Frontal cortex (tissue), 4 donors: ENCODE measurements around the gene FRAT1. TPM values are rescaled to one million over a fixed set of nuclear protein-coding genes. Genes with fewer than 3 reads are reported as not detected.
"Not testable (repeated sequence)": the region's sequence is repeated elsewhere in the genome, so short reads cannot be mapped to it uniquely, and the experiment has no call there.

Experiments used
- DNase-seq, 2 donors: peaks; one replicate each; pipeline ENCODE4 v3.0.0; 2012; ENCODE audit warnings: low spot score in 2 of 2
- FAIRE-seq: peaks from 2 replicates; lab custom pipeline; 2012; peaks lifted over from hg19 to GRCh38; lab: Jason Lieb, UNC
- total RNA-seq: library from RNA; depleted of rRNA; stranded (reverse); fragments of >200 nt; gene quantifications from one replicate; pipeline ENCODE4 v1.2.3, GENCODE V29; 2014
- donor health status: control.
- donor health status: control.
- donor health status: control.

The FRAT1 gene, protein sequence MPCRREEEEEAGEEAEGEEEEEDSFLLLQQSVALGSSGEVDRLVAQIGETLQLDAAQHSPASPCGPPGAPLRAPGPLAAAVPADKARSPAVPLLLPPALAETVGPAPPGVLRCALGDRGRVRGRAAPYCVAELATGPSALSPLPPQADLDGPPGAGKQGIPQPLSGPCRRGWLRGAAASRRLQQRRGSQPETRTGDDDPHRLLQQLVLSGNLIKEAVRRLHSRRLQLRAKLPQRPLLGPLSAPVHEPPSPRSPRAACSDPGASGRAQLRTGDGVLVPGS
- total RNA-seq: 4.9 TPM

DNA sequence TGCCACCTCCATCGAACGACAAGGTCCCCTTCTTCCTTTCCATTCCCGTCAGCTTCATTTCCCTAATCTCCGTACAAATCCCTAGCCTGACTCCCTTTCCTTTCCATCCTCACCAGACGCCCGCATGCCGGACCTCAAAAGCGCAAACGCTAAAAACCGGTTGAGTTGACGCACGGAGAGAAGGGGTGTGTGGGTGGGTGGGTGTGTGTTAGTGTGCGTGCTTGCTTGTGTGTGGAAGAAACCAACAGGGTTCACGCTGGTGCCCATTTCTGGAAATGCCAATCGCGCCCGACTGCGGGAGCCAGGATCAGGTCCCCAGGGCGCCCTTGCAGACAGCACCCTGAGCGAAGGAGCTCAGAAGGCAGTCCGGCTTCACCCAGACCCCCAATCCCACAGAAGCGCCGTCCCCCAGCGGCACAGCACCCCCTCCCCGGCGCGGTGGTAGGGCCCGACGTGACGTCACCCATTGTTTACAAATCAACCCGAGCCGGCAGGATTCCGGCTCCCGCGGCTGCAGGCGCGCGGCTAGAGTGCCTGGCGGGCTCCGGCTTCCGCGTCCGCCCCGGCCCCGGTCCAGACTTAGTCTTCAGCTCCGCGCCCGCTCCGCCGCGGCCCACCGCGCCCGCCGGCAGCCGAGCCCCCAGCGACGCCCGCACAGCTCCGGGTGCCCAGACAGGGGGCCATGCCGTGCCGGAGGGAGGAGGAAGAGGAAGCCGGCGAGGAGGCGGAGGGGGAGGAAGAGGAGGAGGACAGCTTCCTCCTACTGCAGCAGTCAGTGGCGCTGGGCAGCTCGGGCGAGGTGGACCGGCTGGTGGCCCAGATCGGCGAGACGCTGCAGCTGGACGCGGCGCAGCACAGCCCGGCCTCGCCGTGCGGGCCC lies at the start of gene FRAT1:
Gene FRAT1 (plus strand): TSS at position 500 of the 880 bp plus-strand sequence. CDS start 183 bp downstream, at position 683.
- FAIRE-seq (no peak), DNase-seq (peak; percentile 77 to 78)

DNA sequence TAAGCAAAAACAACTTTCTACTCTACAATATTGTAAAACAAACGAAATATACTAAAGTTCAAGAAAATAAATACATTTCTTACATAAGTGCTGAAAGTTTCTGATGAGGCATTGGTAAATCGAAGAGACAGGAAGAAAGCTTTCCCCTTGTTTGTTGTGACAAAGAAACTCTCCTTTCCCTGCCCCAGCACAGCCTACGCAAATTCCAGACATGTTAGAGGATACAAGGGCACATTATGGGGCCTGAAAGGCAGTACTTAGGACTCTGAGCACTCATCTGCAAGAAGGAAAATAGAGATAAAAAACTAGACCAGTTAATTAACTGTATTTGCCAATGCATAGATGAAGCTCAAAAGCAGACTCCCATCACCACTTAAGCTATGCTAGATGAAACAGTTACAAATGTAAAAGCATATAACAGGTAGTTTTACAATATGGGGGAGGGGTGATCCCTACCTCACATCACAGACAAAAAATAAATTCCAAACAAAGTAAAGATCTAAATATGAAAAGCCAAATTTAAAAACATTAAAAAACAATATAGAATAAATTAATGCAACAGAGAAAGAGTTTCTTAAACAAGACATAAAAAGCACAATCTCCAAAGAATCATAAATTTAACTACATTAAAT lies 48.4 kb upstream of the FRAT1 start:
- DNase-seq: no peak
- FAIRE-seq: no peak

DNA sequence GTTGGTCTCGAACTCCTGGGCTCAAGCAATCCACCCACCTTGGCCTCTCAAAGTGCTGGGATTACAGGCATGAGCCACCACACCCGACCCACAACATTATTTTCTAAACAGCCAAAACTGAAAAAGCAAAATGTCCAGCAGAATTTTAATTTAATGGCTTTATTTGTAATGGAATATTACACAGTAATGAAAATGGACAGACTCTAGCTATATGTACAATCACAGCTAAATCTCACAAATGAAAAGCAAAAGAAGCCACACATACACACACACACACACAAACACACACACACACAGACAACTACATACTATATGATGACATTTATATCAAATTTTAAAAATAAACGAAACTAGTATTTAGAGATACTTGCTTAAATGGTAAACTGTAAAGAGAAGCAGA lies 45.4 kb upstream of the FRAT1 start:
- no peak for FAIRE-seq
- DNase-seq: no peak

DNA sequence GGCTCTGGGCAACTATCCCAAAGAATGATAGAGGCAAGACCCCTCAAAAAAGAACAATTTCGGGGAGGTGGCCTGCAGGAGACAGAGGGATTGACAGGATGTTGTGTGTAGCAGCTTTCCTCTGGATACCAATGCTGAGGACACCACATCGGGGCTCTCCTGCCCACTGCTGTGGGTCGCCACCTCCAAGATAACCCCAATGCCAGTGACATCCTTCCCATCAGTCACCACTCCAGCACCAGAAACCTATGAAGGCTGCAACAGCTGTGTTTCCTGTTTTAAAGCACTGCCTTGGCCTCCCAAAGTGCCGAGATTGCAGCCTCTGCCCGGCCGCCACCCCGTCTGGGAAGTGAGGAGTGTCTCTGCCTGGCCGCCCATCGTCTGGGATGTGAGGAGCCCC lies 44.2 kb upstream of the FRAT1 start:
- FAIRE-seq (no peak), DNase-seq (no peak)

DNA sequence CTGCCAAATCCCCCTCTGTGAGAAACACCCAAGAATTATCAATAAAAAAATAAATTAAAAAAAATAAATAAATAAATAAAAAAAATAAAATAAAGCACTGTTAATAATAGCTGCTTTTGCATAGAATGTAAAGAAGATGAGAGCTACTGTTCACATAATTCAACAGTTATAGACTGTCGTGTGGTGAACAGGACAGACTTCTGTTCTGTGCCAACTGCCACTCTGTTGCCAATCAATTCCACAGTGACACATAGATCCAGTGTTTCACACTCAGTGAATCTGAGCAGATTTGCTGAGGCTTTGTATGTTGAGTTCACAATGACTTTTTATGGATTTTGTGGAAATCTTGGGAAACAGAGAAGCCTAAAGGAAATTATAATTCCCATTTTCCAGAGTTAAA lies 41.5 kb upstream of the FRAT1 start:
- FAIRE-seq (no peak), DNase-seq (no peak)

DNA sequence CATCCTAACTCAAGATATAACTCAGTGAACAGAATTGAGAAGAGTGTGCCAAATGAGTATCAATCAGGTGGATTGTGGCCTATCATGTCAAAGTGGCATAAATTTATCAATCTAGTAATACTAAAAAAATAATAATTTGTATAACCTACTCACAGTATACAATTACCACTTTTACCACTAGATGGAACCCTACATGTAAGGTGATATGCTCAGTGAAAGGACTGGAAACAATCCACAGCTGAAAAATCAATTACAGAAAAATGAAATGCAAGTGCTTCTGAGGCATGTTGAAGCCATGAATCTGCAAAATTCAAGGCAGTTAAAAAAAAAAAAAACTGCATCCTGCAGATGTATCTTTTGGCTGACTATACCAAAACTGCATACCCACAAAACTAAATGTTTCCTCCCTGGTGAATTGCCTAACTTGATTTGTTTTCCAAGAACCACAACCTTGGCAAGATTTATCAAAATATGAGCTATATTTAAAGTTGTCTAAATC lies 40.5 kb upstream of the FRAT1 start:
- FAIRE-seq: peak; percentile 33
- peak in 1 of 2 donors; percentile 34 for DNase-seq

DNA sequence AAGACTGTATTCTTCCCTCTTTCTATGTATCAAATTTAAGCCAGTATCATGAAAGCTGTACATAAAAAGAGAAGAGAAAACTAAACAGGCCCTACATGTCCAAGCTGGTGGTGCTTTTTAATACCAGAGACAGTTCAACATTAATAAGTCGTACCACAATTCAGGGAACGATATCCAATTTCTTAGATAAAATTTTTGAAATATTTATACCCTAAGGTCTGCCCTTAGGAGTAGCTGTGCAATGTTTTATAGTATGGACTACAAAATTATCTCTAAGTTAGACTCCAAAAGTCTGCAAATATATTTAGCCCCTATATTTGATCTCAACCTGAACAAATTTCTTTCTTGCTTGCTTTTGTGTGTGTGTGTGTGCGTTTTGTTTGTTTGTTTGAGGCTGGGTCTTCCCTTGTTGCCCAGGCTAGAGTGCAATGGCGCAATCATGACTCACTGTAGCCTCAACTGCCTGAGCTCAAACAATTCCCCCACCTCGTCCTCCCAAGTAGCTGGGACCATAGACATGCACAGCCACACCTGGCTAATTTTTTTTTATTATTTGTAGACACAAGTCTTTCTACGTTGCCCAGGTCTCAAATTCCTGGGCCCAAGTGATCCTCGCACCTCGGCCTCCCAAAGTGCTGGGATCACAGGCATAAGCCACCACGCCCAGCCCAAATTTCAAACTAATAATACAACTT lies 39.8 kb upstream of the FRAT1 start:
- no peak for FAIRE-seq
- no peak for DNase-seq

DNA sequence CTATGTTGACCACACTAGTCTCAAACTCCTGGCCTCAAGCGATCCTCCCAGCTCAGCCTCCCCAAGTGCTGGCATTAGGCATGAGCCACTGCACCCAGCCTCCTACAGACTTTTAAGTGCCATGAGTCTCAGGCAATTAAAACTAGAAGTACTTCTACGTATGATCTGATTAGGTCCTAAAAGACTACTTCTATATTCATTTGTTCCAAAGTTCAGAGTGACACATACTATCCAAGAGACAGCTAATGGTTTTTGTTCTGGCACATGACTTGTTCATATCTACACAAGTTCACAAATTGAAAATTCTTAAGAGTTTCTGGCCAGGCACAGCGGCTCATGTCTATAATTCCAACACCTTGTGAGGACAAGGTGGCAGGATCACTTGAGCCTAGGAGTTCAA lies 38.3 kb upstream of the FRAT1 start:
- FAIRE-seq (no peak), DNase-seq (no peak)

DNA sequence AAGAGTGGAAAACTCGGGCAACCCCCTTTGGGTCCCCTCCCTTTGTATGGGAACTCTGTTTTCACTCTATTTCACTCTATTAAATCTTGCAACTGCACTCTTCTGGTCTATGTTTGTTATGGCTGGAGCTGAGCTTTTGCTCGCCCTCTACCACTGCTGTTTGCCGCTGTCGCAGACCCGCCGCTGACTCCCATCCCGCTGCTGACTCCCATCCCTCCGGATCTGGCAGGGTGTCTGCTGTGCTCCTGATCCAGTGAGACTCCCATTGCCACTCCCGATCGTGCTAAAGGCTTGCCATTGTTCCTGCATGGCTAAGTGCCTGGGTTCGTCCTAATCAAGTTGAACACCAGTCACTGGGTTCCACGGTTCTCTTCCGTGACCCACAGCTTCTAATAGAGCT lies 29.0 kb upstream of the FRAT1 start:
- not testable (repeated sequence) for DNase-seq, FAIRE-seq

DNA sequence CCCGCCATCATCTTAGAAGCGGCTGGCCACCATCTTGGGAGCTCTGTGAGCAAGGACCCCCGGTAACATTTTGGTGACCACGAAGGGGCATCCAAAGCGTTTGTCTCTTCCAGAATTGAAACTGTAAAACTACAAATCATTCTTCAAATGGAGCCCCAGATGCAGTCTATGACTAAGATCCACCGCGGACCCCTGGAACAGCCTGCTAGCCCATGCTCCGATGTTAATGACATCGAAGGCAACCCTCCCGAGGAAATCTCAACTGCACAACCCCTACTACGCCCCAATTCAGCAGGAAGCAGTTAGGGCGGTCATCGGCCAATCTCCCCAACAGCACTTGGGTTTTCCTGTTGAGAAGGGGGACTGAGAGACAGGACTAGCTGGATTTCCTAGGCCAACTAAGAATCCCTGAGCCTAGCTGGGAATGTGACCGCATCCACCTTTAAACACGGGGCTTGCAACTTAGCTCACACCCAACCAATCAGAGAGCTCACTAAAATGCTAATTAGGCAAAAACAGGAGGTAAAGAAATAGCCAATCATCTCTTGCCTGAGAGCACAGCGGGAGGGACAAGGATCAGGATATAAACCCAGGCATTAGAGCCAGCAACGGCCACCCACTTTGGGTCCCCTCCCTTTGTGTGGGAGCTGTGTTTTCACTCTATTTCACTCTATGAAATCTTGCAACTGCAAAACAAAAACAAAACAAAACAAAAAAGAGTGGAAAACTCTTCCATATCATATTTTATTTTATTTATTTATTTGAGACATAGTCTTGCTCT lies 28.3 kb upstream of the FRAT1 start:
- not testable (repeated sequence) for DNase-seq, FAIRE-seq

DNA sequence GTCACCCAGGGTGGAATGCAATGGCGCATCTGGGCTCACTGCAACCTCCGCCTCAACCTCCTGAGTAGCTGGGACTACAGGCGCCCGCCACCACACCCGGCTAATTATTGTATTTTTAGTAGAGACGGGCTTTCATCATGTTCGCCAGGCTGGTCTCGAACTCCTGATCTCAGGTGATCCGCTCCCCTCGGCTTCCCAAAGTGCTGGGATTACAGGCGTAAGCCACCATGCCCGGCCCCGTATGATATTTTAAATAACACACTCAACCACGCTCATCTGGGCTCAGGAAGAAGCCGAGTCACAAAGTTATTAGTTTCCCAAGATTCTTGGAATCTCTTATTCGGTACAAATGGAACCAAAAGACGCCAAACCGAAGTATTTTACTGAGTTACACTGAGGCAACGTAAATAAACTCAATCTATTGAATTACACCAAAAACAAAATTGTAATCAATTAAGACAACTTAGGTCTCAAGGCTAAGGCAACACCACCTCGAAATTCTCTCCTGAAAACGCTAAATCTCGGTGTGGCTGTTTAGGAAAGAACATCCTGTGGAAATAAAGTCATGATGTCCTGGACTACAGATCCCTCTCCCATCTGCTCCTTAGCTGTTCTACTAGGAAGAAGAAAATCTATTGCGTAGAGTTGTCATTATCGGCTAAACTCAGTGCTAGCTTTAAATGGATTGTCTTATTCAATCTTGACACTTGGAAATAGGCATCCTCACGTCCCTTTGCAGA lies 27.5 kb upstream of the FRAT1 start:
- DNase-seq: peak in 1 of 2 donors; percentile 9

DNA sequence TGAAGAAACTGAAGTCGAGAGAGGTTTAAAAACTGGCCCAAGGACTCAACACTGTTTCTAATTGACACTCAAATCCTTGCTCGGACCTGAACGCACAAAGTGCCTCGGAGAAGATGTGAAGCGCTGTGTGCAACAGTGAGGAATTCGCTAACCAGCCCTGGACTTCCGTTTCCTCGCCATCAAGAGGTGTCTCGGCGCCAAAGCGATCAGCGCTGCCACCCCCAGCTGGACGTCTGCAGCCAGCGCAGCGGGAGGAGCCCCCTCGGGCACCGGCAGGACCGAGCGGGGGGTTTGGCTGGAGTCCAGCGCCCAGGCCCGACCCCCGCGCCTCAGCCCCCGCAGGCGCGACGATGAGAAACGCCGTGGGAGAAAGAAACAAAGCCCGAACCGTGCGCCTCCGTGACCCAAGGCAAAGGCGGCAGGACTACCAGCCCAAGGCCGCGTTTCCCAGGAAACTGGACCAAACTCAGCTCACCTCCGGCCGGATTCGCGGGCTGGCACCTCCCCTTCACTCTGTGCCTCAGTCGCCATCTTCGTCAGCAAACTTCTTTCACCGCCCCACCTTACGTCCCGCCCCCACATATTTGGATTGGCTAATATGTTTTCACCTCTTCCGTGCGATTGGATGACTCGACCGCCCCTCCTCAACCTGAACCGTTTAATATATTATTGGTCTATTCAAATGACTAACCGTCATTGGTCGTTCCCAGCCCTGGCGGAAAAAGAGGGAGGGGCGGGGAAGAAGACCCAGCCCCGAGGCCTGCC lies 26.8 kb upstream of the FRAT1 start, which contains the start of gene ARHGAP19:
Gene ARHGAP19 (minus strand): TSS at position 541 of the 765 bp plus-strand sequence. CDS start 10 bp downstream, at position 531.
- DNase-seq (peak; percentile 86 to 91), FAIRE-seq (peak; percentile 97)

More for the DNA sequence above, 27.5 kb upstream of the FRAT1 start:
- no peak for FAIRE-seq

DNA sequence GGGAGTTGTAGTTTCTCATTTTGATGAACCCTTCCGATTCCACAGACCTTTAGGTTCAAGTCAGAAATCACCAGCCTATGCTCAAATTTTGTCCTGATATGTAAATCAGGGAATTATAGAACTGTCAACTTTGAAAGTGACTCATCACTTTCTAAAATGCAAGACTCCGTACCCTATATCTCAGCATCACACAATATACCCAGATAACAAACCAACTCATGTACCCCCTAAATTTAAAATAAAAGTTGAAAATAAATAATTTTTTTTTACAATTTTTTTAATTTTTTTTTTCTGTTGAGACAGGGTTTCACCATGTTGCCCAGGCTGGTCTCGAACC lies 26.2 kb upstream of the FRAT1 start:
- FAIRE-seq (no peak), DNase-seq (no peak)

DNA sequence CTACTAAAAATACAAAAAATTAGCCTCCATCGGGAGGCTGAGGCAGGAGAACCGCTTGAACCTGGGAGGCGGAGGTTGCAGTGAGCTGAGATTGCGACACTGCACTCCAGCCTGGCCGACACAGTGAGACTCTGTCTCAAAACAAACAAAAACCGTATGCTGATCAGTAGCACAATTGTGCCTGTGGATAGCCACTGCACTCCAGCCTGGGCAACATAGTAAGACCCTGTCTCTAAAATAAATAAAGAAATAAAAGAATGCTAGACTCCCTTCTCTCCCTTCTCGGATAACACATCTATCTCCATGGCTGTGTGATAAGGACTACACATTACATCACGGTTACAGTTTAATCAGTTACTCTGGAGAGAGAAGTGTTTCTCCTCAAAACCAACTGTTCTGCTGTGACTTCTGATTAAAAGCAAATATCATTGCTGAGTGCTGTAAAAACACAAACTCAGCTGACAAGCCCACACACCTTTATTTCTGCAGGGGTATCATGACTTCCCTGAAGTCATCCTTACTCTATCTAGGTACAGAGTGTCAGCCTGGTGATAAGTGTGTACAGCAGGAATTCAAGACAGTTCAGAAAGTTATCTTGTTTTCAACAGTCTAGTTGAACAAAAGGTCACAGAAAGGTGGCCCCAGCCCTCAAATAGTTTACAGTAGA lies 21.4 kb upstream of the FRAT1 start:
- DNase-seq (no peak), FAIRE-seq (no peak)

DNA sequence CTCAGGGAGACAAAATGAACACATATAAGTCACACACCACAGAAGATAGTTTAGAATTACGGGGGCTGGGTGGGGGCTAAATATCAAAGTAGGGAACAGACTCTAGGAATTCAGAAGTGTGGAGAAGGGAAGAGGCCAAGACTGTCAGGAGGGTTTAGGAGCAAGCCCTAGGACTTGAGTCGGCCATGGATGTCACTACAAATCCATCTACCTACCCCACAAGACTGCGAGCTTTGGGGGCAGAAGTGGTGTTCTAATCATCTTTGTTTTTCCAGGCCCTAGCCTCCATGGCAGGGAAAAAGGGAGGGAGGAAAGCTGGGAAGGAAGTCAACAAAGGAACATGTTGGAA lies 20.9 kb upstream of the FRAT1 start:
- DNase-seq: no peak
- FAIRE-seq: no peak

DNA sequence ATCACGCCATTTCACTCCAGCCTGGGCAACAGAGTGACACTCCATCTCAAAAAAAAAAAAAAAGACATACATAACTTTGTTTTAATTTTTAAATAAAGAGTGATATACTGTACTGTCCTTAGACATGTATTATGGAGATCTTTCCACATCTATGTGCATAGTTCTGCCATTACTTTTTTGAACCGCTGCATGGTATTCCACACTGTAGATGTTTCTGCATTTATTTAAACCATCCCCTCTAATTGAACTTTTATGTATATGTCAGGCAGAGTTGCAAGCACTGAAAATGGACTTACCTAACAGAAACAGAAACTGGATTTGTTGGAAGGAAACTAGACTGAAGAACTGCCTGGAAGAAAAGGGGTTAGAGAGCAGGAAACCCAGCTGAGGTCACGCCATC lies 18.1 kb upstream of the FRAT1 start:
- DNase-seq (no peak), FAIRE-seq (no peak)

DNA sequence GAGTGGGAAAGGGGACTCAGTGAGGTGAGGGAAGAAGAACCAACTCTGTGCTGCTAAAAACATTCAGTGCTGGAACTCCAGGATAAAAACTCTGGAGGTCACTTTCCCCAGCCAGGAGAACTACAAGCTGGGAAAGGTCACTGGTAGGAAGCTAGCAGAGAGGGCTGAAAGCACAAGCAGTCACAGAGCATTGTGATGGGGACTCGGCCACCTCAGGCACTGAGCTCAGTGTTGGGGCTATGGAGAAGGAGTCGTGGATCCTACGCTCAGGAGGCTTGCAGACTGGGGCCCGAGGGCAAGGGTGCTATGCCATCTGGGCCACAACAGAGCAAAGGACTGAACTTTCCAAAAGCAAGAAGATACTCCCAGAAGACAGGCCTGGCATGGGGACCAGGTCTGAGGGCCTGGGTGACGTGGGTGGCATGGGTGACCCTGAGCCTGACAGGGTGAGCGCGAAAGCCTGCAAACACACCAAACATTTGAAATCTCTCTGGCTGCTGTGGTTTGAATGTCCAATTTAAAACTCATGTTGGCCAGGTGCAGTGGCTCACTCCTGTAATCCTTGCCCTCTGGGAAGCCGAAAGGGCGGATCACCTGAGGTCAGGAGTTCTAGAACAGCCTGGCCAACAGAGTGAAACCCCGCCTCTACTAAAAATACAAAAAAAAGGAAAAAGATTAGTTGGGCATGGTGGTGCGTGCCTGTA lies 16.8 kb upstream of the FRAT1 start:
- DNase-seq (no peak), FAIRE-seq (no peak)
